ENCODE results near the gene HS3ST3A1.

DNA sequence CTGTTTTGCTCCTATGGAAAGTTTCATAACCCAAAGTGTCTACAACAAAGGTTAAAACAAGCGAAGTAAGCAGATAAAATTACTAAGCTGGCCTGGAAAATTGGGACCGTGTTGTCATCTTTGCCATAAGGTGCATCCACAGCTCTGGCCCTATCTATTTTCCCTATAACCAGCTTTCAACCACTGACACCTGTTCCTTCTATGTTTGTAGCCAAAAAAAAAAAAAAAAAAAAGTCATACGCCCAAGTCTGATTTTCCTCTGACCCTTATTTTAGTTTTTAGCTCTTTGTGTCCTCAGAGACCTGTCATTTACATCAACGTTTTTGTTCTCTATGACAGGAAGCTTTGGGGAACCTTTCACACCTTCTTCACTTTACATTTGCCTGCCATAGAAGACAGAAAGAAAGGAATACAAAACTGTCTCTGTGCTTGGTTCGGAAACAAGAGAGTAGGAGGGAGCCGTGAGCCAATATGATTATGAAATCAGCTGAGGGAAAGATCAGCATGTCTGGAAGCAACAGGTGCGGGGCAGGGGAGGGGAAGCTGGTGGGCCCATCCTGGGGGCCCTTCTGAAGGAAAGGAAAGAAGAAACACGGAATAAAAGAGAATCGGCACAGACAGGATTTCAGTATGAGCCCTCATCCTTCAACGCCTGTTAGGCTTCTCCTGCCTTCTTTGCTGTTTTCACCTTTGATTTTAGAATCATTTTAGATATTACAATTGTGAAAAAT lies 8.5 kb downstream of the HS3ST3A1 start:
- TF ChIP-seq ZNF274 (IDR thresholded peaks at IDR 0.05; ENCODE audit: low read depth, low read length) (no peak), SUZ12 (IDR thresholded peaks at IDR 0.05; ENCODE audit: extremely low read depth, insufficient read depth, insufficient read length) (no peak)
